Stimulated activated CD4-positive, alpha-beta T cell treated with anti-CD3 and anti-CD28 coated beads, Interleukin-12 subunit alpha, Interleukin-12 subunit beta, amount 100 ng/mL, for 4 hours (primary cell): ENCODE measurements around the gene DYNC1I1.

Experiments used
- DNase-seq: peaks from one replicate; pipeline ENCODE4 v3.0.0-alpha.2; 2020

DYNC1I1 gene

GRCh38 chr7:95974108-95974507 is 201.8 kb downstream of the DYNC1I1 start:
- DNase-seq, result no peak

GRCh38 chr7:95976369-95977060 is 204.2 kb downstream of the DYNC1I1 start:
- DNase-seq, result no peak

- DNase-seq, result no peak
Measured at GRCh38 chr7:95977994-95978393, 205.6 kb downstream of the DYNC1I1 start.

- no peak for DNase-seq
Measured at GRCh38 chr7:95980167-95980566, 207.8 kb downstream of the DYNC1I1 start.

DNA sequence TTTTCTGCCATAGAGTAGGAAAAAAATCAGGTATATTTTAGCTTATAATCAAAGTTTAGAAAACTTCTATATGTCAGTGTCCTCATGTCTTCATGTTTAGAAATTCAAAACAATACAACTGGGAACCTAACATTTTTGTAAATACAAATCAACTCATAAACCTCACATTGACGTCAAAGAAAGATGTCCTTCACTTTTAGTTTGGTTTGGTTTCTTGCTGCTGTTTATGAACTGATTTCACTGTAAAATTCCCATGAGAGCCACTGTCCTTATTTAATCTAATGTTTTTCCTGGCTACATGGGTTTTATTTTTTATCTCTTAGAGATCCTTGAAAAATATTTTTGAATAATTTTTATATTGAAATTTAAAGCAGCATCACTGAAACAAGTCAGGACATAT is 208.4 kb downstream of the DYNC1I1 start:
- DNase-seq, result no peak

DNA sequence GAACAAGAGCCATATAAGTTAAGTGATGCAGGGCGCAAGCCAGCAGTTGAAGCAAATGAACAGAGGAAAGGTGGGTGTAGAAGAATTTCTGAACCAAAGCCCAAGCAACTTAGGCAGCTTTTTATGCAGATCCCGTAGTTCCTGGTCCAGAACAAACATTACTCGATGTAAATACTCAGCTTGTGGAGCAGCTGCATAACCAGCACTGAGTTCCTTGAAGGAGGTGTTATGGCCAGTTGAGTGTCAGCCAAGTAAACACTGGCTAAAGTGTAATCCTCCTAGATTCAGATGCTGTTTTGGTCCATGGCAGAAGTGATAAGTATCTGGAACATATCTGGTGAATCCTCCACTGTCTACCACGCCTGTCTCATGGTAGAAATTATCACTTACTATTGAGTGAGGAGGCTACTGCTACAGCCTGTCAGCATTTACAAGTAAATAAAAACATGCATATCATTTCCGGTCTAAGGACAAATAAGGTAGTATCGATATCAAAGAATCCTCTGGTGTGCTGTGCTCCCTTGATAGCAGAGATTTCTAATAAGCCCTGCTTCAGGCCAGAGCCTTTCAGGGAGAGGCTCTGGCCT is 213.9 kb downstream of the DYNC1I1 start:
- DNase-seq, result no peak

- DNase-seq, result no peak
Measured at GRCh38 chr7:95989301-95989700, 216.9 kb downstream of the DYNC1I1 start.

GRCh38 chr7:95993380-95993779 is 221.0 kb downstream of the DYNC1I1 start:
- no peak for DNase-seq

- DNase-seq, result no peak
Measured at GRCh38 chr7:95996174-95996573, 223.8 kb downstream of the DYNC1I1 start.

GRCh38 chr7:95996886-95997285 is 224.5 kb downstream of the DYNC1I1 start:
- DNase-seq, result no peak

DNA sequence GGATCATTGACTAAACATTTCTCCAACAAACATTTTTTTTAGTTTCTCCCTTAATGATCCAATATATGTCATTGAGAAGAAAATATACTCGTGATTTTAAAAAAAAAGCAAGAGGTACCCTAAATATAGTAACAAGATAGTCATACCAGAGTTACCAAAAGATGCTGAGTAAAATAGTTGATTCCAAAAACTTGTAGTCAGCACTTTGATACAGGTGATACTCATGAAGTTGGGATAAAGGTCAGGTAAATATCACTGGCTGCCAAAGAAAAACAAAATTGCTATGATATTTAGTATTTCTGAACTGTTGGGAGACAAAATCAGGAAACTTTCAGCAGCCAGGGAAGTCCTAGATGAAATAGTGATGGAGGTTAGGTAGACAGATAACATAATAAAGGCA is 225.3 kb downstream of the DYNC1I1 start:
- DNase-seq, result no peak

DNA sequence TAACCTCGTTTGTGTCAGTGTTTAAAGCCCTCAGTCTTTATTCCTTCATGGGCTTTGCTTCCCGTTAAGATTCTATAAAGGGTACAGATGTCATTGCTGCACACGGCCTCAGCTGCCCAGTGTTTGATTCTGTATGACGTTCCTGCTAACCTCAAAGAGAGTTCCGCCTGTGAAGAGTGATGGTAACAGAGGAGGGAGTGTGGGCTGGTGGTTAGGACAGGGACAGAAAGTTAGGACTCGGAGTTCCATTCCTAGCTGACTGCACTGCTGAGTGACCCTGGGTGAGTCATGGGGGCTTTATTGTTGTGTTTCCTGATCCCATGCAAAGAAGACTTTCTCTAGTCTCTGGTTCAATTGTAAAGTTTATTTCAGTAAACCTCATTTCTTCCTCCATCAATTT is 227.1 kb downstream of the DYNC1I1 start:
- no peak for DNase-seq

DNA sequence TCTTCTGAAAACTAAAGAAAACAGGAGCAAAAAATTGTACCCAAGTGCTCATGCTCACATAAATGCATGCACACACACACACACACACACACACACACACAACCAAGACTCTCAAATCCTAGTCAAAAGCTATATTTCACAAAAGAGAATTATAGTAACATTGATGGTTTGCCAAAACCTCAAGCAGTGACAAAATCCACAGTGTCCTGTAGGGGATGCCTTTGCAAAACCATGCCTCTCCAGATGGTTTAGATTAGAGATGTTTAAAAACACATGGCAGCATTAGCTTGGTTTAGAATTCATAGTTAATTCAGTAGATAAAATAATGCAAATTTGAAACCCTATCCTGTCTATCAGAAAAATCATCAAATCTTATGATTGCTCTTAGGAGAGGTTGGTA is 232.2 kb downstream of the DYNC1I1 start:
- DNase-seq, result no peak

GRCh38 chr7:96005271-96005670 is 232.9 kb downstream of the DYNC1I1 start:
- no peak for DNase-seq

DNA sequence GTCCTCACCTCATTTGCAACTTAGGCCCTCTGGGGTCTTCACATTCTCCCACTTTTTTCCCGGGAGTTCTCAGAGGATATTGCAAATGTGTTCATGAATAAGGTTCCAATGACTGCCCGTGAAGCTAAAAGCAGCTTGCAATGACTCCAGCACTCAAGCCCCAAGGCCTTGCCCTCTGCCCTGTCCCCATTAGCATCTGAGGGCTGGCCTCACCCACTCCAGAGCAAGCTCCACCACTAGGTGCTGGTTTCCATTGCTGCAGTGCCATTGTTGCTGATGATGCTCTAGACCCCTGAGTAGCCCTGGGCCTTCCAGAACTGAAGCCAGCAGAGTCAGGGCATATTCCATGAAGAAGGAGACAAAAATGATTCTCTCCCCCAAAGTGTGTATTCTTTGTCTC is 236.8 kb downstream of the DYNC1I1 start:
- no peak for DNase-seq

- no peak for DNase-seq
Measured at GRCh38 chr7:96013836-96014235, 241.5 kb downstream of the DYNC1I1 start.

DNA sequence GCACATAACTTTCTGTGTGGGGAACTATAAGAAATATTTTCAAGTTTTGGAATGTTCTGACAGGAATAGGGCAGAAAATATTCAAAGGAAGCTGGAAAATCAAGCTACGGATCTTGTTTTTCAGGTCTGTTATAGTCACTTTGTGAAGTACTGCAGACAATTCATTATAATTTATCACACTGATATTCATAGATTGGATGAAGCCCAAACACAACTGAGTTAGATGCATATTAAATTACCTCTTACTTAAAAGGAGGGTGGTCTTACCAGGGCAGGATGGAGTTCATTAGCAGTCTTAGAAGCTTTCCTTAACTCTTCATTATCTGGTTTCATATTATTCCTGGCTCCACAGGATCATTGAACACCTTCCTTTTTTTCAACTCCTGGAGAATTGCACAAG is 242.3 kb downstream of the DYNC1I1 start:
- DNase-seq, result no peak

- no peak for DNase-seq
Measured at GRCh38 chr7:96016056-96016586, 243.8 kb downstream of the DYNC1I1 start.

DNA sequence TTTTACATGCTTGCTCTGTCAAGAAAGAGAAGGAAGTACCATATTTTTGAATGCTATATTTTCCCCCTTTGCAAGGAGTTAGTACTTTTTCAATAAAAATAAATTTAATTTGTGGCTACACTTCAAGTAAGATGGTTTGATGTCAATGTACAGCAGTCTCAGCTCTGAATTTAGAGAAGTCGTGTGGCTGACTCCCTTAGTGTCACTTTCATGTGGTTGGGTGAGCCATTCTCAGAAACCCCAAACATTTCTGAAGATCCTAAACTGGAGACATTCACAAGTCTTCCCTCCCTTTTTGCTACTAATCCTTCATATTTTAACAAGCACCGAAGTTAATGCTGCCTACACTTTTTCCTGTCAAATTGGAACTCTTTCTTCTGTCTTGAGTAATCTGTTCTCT is 244.4 kb downstream of the DYNC1I1 start:
- no peak for DNase-seq

DNA sequence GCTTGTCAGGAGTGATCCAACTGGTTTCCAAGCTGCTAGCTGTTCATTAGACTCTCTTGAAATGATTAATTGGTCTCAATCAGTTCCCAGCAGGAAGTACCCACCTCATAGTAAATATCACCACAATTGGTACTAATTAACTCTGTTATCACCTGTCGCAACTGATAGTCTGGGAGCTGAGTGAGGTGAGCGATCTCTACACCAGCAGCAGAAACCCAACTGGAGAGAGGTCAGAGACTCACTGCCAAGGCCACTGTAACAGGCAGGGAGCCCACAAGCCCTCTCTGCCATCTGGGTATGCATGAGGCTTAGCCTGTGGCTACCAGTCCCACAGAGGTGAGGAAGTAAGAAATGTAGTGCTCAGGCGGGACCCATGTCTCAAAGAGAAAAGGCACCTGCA is 245.5 kb downstream of the DYNC1I1 start:
- no peak for DNase-seq

DNA sequence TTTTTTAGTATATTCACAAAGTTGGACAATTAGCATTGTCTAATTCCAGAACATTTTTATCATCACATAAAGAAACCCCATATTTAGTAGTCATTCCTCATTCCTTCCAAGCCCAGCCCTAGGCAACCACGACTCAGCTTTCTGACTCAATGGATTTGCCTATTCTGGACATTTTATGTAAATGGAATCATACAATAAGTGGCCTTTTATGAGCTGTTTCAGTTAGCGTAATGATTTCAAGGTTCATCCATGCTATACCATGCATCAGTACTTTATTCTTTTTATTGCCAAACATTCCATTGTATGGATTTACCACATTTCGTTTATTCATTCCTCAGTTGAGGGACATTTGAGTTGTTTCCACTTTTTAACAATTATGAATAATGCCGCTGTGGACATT is 249.2 kb downstream of the DYNC1I1 start:
- no peak for DNase-seq

GRCh38 chr7:96023387-96023786 is 251.0 kb downstream of the DYNC1I1 start:
- no peak for DNase-seq

- DNase-seq, result no peak
Measured at GRCh38 chr7:96026010-96026409, 253.7 kb downstream of the DYNC1I1 start.

DNA sequence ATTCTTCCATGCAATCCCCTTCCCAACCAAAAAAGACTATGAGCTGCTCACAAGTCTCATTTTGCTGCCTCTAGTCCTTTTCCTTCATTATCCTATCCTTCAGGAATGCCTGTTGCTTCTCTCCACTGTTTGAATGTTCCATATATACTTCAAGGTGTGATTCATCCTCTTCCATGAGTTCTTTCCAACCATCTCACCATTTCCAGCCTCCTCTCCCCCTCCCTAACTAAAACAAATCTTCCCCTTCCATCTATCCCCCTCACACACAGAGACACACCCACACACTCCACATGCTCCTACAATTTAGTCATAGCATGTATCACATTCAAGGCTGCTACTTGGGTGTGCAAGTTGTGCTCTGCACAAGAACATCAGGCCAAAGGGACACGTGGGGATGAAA is 254.3 kb downstream of the DYNC1I1 start:
- no peak for DNase-seq

DNA sequence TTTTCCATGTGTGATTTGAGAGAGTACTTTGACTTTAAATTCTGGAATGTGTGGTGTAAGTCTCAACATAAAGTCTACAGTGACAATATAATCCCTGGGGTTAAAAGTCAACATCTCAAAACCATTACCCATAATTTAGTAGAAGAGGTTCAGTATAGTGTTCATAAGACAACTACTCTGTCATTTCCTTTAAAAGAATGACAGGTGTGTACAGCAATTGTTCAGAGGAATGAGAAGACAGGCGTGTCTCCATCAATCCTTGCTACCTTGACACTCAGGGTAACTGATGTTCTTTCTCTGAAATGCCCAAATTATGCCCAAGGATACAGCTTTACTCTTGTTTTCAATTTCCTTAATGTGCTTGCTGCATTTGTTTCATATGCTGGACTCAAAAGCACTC is 256.4 kb downstream of the DYNC1I1 start:
- no peak for DNase-seq
